Measurements from ENCODE around the gene HOXC4.

Gene HOXC4

GRCh38 chr12:54047160-54047963 is 6.3 kb upstream of the HOXC4 start:
- FAIRE-seq (no peak), DNase-seq (ENCODE audit: insufficient read length, low spot score) (no peak)
- no peak for TF ChIP-seq CTCF (IDR thresholded peaks at IDR 0.05; ENCODE audit: insufficient read depth, missing control alignments)

DNA sequence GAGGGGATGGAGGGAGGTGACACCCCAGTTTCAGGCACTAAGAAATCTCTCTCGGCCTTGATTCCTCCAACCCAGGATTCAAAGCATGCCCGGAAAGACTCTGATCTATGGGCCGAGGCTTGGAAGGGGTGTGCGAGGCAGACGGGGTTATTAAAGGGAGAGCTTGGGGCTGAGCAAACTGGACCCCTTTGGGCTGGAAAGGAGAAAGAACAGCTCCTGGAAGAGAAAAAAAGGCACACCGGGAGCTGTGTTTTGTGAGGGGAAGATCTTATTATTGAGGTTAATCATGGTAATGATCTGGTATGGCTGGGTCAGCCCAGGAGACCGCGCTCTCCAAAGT is 5.7 kb upstream of the HOXC4 start:
- no peak for FAIRE-seq
- DNase-seq (ENCODE audit: insufficient read length, low spot score) = no peak
- TF ChIP-seq CTCF (IDR thresholded peaks at IDR 0.05; ENCODE audit: insufficient read depth, missing control alignments) = no peak

DNA sequence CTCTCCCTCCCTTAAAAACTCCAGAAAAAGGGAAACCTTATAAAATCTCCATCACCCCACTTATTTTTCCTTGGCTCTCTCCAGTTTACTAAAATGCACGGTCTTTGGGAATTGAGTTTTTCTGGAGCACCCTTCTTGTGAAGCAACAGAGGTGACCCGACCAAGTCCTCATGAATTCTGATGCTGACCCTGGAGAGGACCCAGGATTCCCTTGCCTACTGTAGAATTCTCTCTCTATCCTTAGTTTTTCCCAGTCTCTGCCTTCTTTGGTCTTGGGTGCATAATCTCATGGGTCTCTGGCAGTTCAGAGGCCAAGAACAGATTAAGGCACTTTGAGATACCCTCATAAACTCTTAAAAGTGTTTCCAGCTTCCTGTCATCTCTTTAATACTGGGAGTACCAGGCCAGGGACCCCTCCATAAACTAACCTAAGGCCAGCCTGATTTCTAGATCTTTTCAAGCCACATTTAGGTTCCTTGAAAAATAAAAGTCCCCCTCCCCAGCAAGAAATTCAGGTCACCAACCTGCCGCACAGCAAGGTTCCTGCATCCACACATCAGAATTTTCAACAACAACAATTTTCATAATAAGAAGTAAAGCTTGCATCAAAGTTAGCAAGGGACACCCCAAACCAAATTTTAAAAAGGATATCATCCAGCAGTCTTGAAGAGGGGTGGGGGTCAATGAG is 5.1 kb upstream of the HOXC4 start:
- DNase-seq (ENCODE audit: insufficient read length, low spot score) (no peak), FAIRE-seq (no peak)
- TF ChIP-seq CTCF (IDR thresholded peaks at IDR 0.05; ENCODE audit: insufficient read depth, missing control alignments) = no peak

GRCh38 chr12:54049108-54049507 is 4.5 kb upstream of the HOXC4 start:
- DNase-seq (ENCODE audit: insufficient read length, low spot score) (no peak), FAIRE-seq (no peak)
- no peak for TF ChIP-seq CTCF (IDR thresholded peaks at IDR 0.05; ENCODE audit: insufficient read depth, missing control alignments)

- no peak for FAIRE-seq
- TF ChIP-seq CTCF (IDR thresholded peaks at IDR 0.05; ENCODE audit: insufficient read depth, missing control alignments) = no peak
- no peak for DNase-seq (ENCODE audit: insufficient read length, low spot score)
Observed at GRCh38 chr12:54050482-54050810, 3.2 kb upstream of the HOXC4 start.

GRCh38 chr12:54051026-54051842 is 2.4 kb upstream of the HOXC4 start:
- no peak for FAIRE-seq
- no peak for TF ChIP-seq CTCF (IDR thresholded peaks at IDR 0.05; ENCODE audit: insufficient read depth, missing control alignments)
- DNase-seq (ENCODE audit: insufficient read length, low spot score) = no peak
